HFFc6 (cell line): Measurements from ENCODE around the gene TMX4. TPM values are rescaled to one million over a fixed set of nuclear protein-coding genes. Genes with fewer than 3 reads are reported as not detected.

Source experiments
- DNase-seq: peaks from one replicate; pipeline ENCODE4 v3.0.0-alpha.2; 2018
- H3K27ac Mint-ChIP-seq: 2 replicates; pipeline ENCODE4 v1.8.0; 2020; ENCODE audit warnings: mild to moderate bottlenecking, mixed read lengths
- H3K27me3 Mint-ChIP-seq: 2 replicates; pipeline ENCODE4 v1.8.0; 2021; ENCODE audit warnings: mild to moderate bottlenecking, moderate library complexity, mixed read lengths; ENCODE audit not compliant: insufficient read depth
- H3K36me3 Mint-ChIP-seq: 2 replicates; pipeline ENCODE4 v1.8.0; 2021; ENCODE audit warnings: low read depth, mixed read lengths
- H3K4me1 Mint-ChIP-seq: 2 replicates; pipeline ENCODE4 v1.8.0; 2020; ENCODE audit warnings: low read depth, mixed read lengths
- H3K4me3 Mint-ChIP-seq: 2 replicates; pipeline ENCODE4 v1.8.0; 2020; ENCODE audit warnings: mild to moderate bottlenecking, moderate library complexity, mixed read lengths
- H3K9me3 Mint-ChIP-seq: 2 replicates; pipeline ENCODE4 v1.8.0; 2020; ENCODE audit warnings: mild to moderate bottlenecking, mixed read lengths
- CTCF ChIP-seq: fragments of 200-600 bp; sonication (generic); IDR thresholded peaks from 2 replicates; pipeline ENCODE4 v1.5.0; 2021; ENCODE audit warnings: antibody characterized with exemption, mild to moderate bottlenecking
- total RNA-seq, 6 experiments: library from RNA; stranded (reverse); fragmentation: NEBNext Ultra II Directional; extraction: Animal tissue kit (Norgen Biotek cat#: 25700); gene quantifications; 2 replicates in 1 of 6; 3 replicates in 5 of 6; pipeline ENCODE4 v1.2.3, GENCODE V29; 2021

Gene TMX4
- total RNA-seq, 6 experiments from 2014 or later, result 35.8 to 47.8 (median 39.3) TPM

- H3K27me3 Mint-ChIP-seq, result peaks cover 2% of the 10 kb centered on the region
- no peaks in the 10 kb centered on the region for H3K36me3 Mint-ChIP-seq
- H3K4me3 Mint-ChIP-seq, result no peak overlapping the region
- DNase-seq, result no peak
- no peak overlapping the region for H3K27ac Mint-ChIP-seq
- H3K4me1 Mint-ChIP-seq, result peaks cover 6% of the 10 kb centered on the region; the same call in 1 of the 2 replicates
- no peaks in the 10 kb centered on the region for H3K9me3 Mint-ChIP-seq
- TF ChIP-seq CTCF, result no peak
Observed at GRCh38 chr20:8049310-8049709, 29.7 kb upstream of the TMX4 start.

- no peak for DNase-seq
- Mint-ChIP-seq H3K9me3 (no peaks in the 10 kb centered on the region), H3K36me3 (no peaks in the 10 kb centered on the region), H3K27ac (no peak overlapping the region), H3K27me3 (peaks cover 5% of the 10 kb centered on the region), H3K4me1 (peaks cover 11% of the 10 kb centered on the region; the same call in 1 of the 2 replicates), H3K4me3 (no peak overlapping the region)
- TF ChIP-seq CTCF, result no peak
Observed at GRCh38 chr20:8045946-8046345, 26.4 kb upstream of the TMX4 start.

- Mint-ChIP-seq H3K4me1 (0 out of 2 replicates have a peak, but pooled peaks cover 5% of the 10 kb centered on the region), H3K27me3 (peaks cover 6% of the 10 kb centered on the region; the same call in 1 of the 2 replicates)
- TF ChIP-seq CTCF, result peak; percentile 94
Observed at GRCh38 chr20:8043687-8044282, 24.2 kb upstream of the TMX4 start.

GRCh38 chr20:8039042-8039441 is 19.5 kb upstream of the TMX4 start:
- no peak for TF ChIP-seq CTCF
- Mint-ChIP-seq H3K27me3 (peaks cover 14% of the 10 kb centered on the region), H3K9me3 (no peaks in the 10 kb centered on the region), H3K4me1 (0 out of 2 replicates have a peak, but pooled peaks cover 5% of the 10 kb centered on the region), H3K27ac (no peak overlapping the region), H3K36me3 (no peaks in the 10 kb centered on the region), H3K4me3 (no peak overlapping the region)
- no peak for DNase-seq

More at GRCh38 chr20:8043687-8044282, 24.2 kb upstream of the TMX4 start:
- Mint-ChIP-seq H3K36me3 (no peaks in the 10 kb centered on the region), H3K4me3 (no peak overlapping the region), H3K27ac (no peak overlapping the region), H3K9me3 (no peaks in the 10 kb centered on the region)
- DNase-seq, result peak; percentile 53

- no peak for TF ChIP-seq CTCF
- no peak overlapping the region for H3K27ac Mint-ChIP-seq
- H3K9me3 Mint-ChIP-seq, result no peaks in the 10 kb centered on the region
- DNase-seq, result no peak
- no peak overlapping the region for H3K4me3 Mint-ChIP-seq
- H3K4me1 Mint-ChIP-seq, result no peaks in the 10 kb centered on the region
- peaks cover 11% of the 10 kb centered on the region for H3K27me3 Mint-ChIP-seq
- H3K36me3 Mint-ChIP-seq, result no peaks in the 10 kb centered on the region
Observed at GRCh38 chr20:8036771-8037170, 17.2 kb upstream of the TMX4 start.
